ENCODE results near the gene PRDM16.

The PRDM16 gene

DNA sequence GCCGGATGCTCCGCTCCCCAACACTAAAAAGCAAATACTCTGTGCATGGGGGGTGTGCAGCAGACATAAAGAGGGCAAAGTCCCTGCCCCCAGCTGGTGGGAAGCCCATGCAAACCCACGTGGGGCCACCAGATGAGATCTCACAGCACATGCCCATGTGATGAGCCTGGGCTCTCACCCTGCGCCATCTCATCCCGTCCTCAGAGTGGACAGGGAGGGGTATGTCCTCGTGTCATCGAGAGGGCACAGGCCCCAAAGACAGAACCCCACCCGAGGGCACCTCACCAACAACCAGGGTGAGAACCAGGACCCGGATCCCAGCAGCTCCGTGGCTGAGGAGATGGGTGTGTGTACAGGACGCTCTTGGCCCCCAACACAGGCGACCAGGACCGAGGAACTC is 360.3 kb downstream of the PRDM16 start:
- DNase-seq (ENCODE audit: low read depth in 2 of 2): no peak

DNA sequence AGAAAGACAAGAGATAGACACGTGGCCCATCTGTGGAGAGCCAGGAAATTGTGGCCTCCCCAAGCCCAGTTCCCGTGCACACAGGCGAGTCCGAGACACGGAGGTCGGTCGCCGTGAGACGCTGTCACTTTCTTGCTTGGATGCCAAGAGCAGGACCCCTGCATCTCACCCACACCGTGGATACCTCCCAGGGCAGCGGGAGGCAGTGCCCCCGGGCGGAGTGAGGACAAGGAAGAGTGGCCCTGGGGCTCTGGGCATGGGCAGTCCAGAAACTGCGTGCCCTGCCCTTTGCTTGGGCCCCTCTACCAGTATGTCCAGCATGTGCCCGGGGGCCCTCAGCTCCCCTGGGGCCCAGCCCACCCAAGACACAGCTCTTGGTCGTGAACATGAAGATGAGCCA is 360.8 kb downstream of the PRDM16 start:
- DNase-seq (ENCODE audit: low read depth in 2 of 2): no peak

DNA sequence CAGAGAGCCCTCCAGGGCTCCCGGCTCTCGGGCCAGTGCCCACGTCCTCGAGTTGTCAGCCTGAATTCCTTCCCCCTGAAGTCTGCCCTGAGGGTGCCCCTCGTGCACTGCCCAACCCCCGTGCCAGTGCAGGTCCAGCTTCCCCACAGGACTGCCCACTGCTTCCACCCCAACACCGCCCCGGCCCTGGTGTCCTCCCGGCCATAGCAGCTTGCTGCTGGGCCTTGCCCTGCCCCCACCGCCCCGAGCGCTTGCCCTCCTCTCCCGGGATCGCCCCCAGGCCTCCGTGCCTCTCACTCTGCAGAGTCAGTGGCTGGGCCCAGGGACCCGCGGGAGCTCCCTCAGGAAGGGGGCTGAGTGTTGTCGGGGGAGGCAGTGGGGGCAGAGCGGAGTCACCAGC is 361.4 kb downstream of the PRDM16 start:
- DNase-seq (ENCODE audit: low read depth in 2 of 2): no peak

DNA sequence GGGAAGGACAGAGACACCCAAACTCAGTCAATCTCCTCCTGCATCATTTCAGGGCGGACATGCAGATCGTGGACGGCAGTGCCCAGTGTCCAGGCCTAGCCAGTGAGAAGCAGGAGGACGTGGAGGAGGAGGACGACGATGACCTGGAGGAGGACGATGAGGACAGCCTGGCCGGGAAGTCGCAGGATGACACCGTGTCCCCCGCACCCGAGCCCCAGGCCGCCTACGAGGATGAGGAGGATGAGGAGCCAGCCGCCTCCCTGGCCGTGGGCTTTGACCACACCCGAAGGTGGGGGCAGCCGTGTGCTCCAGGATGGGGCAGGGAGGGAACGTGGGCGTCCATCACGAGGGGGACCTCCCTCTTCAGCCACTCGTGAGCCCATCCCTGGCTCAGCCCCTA is 361.8 kb downstream of the PRDM16 start:
- DNase-seq (ENCODE audit: low read depth in 2 of 2): no peak

DNA sequence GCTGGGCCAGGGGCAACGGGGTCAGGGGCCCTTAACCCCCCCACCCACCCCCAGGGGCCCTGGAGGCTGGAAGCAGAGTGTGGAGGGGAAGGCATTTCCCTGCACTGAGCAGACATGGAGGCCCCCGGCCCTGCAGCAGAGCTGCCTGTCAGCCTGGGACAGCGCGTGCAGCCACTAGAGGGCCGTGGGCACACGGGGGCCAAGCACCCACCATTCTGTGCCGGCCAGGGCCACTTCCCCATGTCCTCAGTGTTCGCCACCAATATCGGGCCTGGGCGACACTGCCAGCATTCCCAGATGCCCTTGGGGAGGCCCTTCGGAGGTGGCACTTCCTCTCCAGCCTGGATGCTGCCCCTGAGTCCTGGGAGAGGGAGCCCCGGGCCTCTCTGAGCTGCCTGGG is 362.3 kb downstream of the PRDM16 start:
- no peak for DNase-seq (ENCODE audit: low read depth in 2 of 2)

DNA sequence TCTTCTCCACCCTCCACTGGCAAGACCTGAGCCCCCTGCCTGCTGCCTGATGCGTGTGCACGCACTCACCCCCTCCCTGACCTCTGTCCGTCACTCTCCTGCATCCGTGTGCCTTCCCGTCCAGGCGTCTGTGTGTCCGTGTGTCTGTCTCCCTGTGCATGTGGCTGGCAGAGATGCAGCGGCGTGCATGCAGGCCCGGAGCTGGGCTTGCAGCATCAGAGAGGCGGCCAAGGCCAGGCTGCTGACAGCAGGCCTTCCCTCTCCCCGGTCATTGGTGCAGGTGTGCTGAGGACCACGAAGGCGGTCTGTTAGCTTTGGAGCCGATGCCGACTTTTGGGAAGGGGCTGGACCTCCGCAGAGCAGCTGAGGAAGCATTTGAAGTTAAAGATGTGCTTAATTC is 362.7 kb downstream of the PRDM16 start:
- DNase-seq (ENCODE audit: low read depth in 2 of 2): no peak

DNA sequence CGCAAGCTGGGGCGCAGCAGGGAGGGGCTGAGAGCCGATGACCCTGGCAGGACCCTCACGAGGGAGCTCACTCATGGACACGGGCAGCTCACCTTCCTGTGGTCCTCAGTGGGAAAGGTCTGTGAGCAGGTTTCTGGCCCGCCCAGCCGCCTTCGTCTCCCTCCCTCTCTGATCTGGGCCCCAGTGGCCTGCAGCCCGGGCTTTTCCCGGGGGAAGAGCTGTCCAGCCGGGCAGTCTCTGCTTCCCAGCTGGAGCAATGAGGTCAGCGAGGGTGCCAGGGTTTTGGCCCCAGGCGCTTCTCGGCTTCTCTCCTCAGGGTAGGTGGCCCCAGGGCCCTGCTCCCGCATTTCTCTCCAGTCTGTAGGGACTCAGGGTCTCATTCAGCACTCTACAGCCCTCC is 363.3 kb downstream of the PRDM16 start:
- DNase-seq (ENCODE audit: low read depth in 2 of 2): no peak

DNA sequence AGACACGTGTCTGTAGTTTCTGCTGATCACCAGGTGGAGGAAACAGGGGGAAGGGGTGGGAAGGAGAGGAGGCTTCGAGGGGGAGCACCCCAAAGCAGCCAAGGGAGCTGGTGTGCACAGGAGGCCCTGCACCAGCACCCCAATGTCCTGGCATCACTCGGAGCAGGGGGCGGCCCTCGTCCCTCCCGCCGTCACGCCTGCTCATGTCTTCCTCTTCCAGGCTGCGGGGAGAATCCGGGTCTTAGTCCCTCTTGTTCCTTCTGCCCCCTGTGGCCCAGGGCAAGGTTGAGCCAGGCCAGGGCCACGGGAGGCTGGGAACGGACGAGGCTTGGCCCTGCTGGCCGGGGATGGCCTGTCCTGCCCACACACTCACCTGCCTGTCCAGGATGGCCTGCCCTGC is 364.1 kb downstream of the PRDM16 start:
- no peak for DNase-seq (ENCODE audit: low read depth in 2 of 2)

DNA sequence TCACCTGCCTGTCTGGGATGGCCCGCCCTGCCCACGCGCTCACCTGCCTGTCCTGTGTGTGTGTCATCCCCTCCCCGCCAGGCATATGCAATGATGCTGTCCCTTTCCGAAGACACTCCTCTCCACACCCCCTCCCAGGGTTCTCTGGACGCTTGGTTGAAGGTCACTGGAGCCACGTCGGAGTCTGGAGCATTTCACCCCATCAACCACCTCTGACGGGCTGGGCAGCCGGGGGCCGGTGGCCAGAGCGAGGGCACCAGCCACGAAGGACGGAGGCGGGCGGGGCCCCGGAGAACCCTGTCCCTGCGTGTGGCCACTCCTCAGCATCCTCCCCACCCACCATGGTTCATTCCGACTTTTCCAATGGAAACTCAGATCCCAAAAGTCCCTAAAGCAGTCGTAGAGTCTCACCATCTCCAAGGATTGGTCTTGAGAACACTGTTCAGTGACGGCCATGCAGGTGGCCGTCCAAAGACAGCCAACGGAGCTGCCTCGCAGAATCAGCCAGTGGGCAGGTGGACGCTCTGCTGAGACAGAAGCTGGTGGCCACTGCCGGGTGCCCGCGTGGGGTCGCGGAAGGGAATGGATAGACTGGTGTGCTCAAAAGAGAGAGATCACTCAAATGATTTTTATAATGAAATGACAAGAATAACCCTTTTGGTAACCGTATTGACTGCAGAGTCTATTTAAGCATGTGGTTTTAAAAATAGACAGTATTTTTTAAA is 364.8 kb downstream of the PRDM16 start:
- no peak for DNase-seq (ENCODE audit: low read depth in 2 of 2)

DNA sequence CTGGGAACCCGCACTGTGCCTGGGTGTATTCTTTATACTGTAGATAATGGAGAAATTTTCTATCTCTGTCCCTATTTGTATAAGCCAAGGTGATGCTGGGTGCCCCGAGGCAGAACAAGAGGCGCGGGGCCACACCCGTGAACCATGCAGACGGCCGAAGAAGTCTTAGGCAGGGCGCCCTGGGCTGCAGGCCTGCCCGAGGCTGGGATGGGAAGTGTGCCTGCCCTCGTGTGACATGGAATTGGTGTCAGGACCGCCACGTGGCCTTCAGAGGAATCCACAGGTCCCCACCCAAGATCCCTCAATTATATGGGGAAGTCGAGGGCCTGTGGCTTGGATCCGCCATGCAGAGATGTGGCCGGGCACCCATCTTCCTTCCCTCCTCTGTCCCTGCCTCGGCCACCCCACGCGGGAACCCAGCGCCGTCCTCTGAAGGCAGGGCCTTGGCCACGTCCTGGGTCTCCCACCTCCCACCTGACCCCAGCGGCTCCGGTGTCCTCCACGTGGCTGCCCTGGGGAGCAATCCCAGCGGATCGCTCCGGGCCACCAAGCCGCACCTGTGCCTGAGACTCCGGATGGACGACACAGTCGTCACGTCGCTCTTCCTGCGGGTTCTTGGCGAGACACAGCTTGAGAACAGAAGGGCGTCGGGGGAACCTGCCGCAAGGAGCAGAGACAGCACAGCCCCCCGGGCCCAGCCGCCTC is 365.6 kb downstream of the PRDM16 start:
- no peak for DNase-seq (ENCODE audit: low read depth in 2 of 2)

DNA sequence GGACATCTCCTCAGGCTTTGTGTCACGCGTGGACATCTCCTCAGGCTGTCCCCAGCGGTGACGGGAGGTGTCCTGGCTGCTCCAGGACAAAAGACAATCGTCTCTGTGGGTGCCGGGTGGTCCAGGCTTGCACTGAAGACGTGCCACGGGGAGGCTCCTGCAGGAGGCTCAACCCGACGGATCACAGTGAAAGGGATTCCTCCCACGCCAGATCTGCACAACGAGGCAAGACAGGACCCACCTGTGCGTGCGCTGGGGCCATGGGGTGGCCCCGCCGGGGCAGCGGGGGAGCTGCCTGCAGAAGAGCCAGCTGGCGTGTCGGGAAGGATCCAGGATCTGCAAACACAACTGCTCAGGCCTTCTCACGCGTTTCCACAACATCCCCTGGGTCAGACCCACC is 366.7 kb downstream of the PRDM16 start:
- no peak for DNase-seq (ENCODE audit: low read depth in 2 of 2)

DNA sequence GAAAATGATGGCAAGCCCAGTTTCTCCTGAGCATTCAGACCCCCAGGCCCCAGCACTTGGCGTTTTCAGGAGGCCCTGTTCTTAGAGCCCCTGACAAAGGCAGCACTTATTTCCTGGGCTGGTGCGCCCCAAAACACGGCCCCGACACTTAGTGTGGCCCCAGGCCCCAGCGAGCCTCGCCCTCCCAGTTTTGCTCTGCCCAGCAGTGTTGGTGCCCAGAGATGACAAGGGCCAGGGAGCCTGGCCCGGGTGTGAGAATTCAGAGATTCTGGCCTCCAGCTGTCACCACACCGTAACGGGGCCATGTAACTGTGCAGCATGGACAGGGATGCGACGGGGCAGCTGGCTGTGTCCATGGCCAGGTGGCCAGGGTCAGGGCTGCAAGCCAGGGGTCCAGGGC is 367.4 kb downstream of the PRDM16 start:
- DNase-seq (ENCODE audit: low read depth in 2 of 2): no peak

DNA sequence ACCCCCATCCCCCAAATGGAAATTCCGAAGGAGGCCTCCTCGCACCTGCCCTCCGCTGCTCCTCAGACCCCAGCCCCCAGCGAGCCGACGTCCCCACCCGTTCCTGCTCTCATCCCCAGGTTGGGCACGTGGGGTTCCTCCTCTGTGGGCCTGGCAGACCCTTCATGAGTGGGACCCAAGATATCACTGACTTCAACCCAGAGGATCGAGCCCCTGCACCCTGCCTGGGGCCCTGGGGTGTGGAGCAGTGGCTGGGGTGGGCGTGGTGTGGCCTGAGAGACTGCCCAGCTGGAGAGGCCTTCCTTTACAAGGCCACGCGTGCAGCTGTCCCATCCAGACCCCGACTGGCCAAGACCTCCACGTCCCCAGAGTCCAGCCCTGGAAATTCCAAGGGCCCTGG is 367.9 kb downstream of the PRDM16 start:
- no peak for DNase-seq (ENCODE audit: low read depth in 2 of 2)

DNA sequence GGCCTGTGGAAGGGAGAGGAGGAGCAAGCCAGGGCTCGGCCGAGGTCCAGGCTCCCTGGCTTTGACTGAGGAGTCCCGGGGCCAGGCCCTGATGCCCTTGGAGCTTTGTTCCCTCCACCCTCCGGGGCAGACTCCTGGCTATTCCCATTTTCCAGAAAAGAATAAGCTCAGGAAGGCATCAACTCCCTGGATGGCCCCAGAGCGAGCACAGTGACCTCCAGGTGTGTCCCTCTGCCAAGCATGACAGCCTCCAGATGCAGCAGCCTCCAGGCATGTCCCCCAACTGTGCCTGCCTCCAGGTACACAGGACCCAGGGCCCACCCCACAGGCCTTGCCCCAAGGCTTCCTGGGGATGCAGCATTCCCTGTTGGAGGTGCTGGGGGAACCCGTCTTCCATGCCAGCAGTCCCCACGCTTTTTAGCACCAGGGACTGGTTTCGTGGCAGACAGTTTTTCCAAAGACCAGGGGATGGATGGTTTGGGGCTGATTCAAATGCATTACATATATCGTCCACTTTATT is 369.7 kb downstream of the PRDM16 start:
- no peak for DNase-seq (ENCODE audit: low read depth in 2 of 2)

DNA sequence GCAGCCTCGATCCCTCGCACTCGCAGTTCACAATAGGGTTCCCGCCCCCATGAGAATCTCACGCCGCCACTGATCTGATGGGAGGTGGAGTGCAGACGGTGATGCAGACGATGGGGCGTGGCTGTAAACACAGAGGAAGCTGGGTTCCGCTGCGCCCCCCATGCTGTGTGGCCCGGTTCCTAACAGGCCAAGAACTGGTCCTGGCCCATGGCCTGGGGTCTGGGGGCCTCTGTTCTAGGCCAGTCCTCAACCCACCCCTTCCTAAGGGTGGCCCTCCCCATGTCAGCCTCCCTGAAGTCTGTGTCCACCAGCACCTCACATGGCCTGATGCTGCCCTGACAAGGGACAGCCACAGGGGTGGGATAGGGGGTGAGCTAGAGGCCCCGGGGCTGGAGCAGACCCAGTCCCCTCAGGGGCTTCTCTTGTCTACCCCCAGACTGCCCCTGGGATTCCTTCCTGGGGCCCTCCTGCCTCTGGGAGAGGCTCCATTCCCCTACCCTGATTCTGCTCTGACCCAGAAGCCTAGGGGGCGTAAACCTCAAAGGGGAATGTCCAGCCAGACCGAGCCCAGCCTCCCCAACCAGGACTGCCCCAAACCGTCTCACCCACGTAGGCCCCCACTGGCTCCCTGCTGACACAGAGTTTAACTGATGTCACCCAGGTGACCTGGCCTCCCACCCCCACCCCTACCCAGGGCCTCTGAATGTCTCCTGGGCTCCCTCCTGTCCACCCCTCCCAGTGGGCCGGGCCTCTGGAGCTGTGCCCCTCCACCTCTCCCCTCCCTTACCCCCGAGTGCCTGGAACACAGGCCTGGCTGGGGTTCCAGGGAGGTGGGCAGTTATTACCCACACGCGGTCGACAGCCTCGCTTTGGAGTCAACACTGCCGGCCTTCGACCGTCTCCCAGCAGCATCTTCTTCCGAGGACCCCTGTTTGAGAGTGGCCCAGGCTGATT is 370.6 kb downstream of the PRDM16 start:
- no peak for DNase-seq (ENCODE audit: low read depth in 2 of 2)

DNA sequence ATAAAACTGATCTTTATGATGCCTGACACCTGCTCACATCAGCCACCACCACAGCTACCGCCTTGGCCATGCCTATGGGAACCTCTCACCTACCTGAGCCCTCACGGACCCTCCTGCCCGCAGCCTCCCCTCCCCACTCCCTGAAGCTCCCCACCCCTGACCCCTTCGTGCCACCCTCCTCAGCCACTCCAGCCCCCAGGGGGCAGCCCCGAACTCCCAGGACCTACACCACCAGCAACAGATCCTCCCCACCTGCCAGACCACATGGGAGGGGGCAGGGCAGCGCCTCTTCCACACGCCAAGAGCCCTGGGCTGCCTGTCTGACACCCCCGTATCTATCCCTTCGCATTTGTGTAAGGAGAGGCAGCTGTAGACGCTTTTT is 371.3 kb downstream of the PRDM16 start:
- no peak for DNase-seq (ENCODE audit: low read depth in 2 of 2)

DNA sequence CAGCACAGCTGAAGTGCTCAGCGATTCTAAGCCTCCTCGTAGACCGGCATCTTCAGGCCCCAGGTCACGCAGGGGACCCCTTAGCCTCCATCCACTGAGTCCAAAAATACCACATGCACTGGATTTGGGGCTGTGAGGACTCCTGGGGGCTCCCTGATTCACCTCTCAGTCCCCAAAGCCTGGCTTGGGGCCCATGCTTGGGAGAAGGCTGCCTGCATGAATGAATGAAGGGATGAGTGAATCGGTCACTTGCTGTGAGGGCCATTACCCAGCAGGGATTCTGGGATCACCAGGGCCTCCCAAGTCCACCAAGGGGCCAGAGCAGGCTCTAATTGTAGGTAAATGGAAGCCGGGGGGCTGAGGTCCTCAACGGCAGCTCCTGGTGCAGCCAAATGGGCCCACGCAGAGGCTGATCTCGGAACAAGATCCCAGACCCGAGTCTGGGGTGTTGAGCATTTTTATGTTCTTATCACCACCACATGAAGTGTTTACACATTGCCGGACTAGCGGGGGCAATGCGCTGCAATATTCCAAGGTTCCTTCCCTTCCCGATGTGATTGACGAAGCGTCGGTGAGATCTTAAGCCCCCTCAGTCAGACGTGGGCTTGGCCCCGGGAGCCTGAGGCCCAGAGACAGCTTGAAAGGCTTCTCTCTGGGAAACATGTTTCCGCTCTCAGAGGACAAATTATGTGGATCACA is 371.9 kb downstream of the PRDM16 start:
- no peak for DNase-seq (ENCODE audit: low read depth in 2 of 2)

DNA sequence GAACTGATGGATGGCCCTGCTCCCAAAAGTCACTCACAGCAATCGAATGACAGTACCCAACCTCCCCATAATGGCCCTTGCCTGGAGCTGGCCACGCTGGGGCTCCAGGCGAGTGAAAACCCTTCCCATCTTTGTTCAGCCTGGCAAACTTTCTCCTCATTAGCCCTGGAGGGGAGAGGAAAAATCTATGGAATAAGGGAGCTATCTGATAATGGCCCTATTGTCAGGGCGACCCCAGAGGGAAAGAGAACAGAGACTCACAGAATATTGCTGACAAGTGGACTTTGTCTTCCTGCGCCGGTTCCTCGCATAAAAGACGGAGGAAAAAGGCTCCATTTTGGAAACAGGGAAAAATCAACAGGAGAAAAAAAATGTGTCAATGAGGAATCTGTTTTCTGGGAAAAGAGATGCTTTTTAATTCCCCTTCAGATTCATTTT is 372.4 kb downstream of the PRDM16 start:
- no peak for DNase-seq (ENCODE audit: low read depth in 2 of 2)

DNA sequence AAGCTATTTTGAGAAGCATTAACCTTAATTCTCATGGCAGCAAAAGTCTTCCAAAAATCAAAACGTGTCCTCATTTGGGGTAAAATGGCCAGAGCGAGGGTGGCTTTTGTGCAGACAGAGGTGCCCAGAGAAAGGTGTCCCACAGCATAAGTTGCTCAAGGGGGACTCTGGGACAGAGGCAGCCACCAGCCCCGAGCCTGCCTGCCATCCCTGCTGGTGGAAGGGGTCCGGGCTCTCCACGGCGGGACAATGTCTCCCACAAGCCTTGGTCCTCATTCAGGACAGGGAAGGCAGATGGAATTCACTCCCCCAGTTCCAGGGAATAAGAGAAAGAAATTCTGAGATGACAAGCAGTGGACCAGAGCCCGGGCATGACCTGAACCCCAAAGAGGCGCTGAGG is 372.9 kb downstream of the PRDM16 start:
- no peak for DNase-seq (ENCODE audit: low read depth in 2 of 2)

DNA sequence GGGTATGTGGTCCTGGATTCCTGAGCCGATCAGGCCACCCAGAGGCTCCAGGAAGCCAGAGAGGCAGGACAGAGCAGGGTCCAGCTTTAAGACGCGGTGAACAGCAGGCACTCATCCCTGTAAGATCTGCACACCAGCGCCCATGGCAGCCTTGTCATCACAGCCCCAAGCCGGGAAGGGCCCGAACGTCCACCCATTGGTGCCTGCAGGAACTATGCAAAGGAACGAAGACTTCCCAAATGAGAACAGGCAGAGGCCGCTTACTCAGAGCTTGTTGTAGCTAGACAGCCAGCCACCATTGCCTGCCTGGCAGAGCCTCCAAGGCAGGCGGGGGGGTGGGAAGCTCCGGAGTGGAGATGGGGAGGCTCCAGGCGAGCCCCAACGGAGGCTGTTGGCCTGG is 373.3 kb downstream of the PRDM16 start:
- DNase-seq (ENCODE audit: low read depth in 2 of 2): no peak

DNA sequence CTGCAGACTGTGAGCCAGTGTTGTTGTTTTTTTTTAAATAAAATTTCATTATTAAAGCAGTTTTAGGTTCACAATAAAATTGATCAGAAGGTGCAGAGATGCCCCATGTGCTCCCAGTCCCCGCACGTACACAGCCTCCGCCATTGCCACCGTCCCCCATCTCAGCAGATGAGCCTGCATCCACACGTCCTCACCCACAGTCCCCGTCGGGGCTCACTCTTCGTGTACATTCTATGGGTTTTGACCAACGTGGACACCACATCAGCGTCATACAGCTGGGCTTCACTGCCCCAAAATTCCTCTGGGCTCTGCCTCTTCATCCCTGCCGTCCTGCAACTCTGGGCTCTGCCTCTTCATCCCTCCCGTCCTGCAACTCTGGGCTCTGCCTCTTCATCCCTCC is 373.9 kb downstream of the PRDM16 start:
- no peak for DNase-seq (ENCODE audit: low read depth in 2 of 2)

DNA sequence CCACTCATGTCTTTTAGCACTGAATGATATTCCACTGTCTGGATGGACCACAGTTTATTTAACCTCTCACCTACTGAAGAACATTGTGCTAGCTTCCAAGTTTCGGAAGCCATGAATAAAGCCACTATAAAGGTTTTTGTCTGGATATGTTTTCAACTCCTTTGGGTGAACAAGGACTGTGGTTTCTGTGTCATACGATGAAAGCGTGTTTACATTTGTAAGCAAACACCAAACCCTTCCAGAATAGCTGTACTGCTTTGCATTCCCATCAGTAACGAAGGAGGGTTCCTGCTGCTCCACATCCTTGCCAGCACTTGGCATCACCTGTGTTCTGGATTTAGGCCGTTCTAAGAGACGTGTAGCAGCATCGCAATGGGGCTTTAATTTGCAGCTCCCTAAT is 374.8 kb downstream of the PRDM16 start:
- no peak for DNase-seq (ENCODE audit: low read depth in 2 of 2)

Data from stimulated activated CD8-positive, alpha-beta memory T cell treated with anti-CD3 and anti-CD28 coated beads, Interleukin-15, amount 100 ng/mL, for 4 hours (primary cell).